ENCODE data around the gene NRIP2.
"Not testable (repeated sequence)": the region's sequence is repeated elsewhere in the genome, so short reads cannot be mapped to it uniquely, and the experiment has no call there.

Gene NRIP2, protein sequence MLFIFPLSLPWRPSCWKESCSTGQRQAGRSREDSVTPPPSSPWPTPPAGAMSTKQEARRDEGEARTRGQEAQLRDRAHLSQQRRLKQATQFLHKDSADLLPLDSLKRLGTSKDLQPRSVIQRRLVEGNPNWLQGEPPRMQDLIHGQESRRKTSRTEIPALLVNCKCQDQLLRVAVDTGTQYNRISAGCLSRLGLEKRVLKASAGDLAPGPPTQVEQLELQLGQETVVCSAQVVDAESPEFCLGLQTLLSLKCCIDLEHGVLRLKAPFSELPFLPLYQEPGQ

GRCh38 chr12:2834581-2835491, at the start of gene NRIP2:
TSS of gene NRIP2 (minus strand) at chr12:2835035. CDS start at chr12:2834983, 52 bp downstream.
- no peak for FAIRE-seq
- DNase-seq (ENCODE audit: low spot score) = no peak

GRCh38 chr12:2879853-2880252, 45.0 kb upstream of the NRIP2 start:
- FAIRE-seq (no peak), DNase-seq (ENCODE audit: low spot score) (no peak)

GRCh38 chr12:2877953-2878732, 43.3 kb upstream of the NRIP2 start:
- DNase-seq (ENCODE audit: low spot score) = peak; percentile 13
- no peak for FAIRE-seq

DNA sequence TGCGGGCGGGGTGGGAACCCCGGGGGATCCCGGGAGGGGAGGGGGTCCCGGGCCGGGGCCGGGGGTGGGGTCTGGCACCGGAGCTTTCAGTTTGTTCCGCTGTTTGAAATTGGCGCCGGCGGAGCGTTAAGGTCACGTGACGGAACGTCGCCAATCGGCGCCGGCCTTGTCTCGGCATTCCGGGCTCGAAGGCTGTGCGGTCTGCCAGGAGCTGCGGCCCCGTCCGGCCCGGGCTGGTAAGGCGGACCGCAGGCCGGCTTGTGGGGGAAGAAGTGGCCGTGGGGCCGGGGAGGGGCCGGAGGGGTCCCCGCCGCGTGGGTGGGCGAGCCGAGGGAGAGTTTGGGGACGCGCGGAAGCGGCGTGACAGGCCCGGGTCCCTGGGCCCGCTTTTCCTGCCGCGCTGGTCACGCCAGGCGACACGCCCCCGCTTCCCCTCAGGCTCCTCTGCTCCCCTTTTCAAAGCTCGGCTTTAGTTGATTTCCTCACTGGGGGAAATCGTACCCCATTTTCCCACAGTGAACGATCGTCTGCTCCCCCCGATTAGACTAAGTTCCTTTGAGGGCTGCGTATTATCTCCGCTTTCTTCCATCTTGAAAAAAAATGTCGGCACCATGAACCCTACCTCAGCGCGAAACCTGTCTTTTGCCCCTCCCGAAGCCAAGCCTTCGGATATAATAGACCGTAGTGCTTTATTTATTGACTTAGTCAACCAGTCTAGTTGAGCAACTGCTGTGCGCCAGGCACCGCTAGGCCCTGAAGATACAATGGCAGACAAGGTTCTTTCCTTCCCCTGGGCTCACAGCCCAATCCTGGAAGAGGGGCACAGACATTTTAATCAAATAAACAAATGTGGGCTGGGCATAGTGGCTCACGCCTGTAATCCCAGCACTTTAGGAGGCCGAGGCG, 42.5 kb upstream of the NRIP2 start, which contains the start of the genes FOXM1 and RHNO1:
FOXM1 (minus strand) TSS at position 128 of the 906 bp plus-strand sequence. CDS start 2,696 bp downstream, outside the sequence.
RHNO1 (plus strand) TSS at position 177 of the 906 bp plus-strand sequence. CDS start 8,144 bp downstream, outside the sequence.
- peak; percentile 66 for DNase-seq (ENCODE audit: low spot score)
- no peak for FAIRE-seq

DNA sequence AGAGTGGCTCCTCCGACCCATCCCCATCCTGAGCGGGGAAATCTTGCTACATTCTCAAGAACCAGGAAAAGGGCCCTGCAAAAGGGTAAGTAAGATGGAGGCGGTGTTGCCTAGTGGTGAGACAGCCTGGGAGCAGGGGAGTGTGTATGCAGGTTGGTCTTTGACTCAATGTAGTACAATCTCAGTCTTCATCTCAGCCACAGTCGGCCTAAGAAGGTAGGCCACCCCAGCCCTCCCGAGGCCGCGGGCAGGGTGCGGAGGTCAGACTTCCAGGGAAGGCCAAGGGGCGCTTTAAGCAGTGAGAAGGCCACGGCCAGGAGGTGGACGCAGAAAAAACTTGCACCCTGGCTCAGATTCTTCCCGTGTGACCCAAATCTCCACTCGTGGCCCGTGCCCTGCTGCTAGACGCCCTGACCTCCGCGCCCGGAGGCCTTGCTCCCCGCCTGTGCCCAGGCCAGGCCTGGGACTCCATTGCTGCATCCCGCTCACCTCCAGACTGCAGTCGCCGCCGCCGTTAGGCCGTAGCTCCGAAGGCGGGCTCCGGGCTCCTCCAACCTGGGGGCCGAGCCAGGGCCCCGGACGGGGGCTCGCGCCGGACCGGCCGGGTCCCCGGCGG, 41.7 kb upstream of the NRIP2 start:
- FAIRE-seq (no peak), DNase-seq (ENCODE audit: low spot score) (peak; percentile 33)

DNA sequence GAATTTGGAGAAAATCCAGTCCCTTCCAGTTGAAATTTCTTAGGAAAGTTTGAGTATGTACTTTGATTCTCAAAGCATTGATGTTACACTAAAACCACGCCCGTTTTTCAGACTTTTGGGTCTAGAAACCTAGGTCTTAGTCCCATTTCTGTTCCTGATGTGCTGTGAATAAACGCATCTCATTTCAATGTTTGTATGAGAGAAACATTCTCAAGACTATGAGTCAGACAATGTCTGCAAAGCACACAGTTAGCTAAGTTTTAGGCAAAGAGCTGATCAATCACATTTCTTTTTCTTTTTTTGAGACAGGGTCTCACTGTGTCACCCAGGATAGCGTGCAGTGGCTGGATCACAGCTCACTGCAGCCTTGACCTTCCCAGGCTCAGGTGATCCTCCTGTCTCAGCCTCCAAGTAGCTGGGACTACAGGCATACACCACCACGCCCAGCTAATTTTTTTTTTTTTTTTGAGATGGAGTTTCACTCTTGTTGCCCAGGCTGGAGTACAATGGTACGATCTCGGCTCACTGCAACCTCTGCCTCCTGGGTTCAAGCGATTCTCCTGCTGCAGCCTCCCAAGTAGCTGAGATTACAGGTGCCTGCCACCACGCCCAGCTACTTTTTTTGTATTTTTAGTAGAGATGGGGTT, 34.3 kb upstream of the NRIP2 start:
- not testable (repeated sequence) for FAIRE-seq; DNase-seq (ENCODE audit: low spot score)

DNA sequence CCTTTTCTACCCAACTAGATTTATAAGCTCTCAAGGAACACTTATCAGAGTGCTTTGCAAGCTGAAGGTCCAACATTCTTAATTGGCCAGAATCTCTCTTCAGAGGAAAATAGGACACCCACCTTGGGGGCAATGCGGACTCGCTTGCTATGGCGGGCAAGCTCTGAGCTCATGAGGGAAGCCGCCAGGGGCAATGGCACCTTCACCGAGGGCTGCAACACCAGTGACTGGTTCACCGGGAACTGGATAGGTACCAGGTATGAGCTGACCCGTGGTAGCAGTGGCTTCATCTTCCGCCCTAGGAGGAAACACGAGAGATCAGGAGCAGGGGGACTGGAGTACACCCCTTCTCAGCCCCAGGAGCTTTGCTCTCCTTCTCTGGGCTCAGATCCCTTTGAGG, 29.4 kb upstream of the NRIP2 start:
- no peak for DNase-seq (ENCODE audit: low spot score)
- FAIRE-seq = no peak

DNA sequence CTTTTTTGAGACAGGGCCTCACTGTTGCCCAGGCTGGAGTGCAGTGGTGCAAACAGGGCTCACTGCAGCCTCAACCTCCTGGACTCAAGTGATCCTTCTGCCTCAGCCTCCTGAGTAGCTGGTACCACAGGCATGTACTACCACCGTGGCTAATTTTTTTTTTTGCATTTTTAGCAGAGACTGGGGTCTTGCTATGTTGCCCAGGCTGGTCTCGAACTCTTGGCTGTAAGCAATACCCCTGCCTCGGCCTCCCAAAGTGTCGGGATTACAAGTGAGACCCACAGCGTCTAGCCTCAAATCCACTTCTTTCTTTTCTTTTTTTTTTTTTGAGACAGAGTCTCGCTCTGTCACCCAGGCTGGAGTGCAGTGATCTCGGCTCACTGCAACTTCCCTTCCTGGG, 28.6 kb upstream of the NRIP2 start:
- not testable (repeated sequence) for DNase-seq (ENCODE audit: low spot score); FAIRE-seq

DNA sequence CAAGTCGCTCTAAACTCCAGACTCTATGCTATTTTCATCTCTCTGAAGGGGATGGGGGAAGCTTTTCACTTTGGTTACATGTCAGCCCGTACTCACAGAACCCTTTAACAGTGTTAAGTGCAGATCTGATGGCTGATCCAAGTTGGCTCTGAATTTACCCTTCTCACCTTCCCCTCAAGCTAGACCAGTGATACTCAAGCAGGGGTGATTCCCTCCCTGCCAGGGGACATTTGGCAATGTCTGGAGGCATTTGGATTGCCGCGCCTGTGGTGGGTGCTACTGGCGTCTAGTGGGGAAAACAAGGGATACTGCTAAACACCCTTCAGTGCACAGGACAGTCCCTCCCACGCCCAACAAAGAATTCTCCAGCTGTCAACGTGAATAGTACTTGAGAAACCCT, 28.0 kb upstream of the NRIP2 start:
- FAIRE-seq (no peak), DNase-seq (ENCODE audit: low spot score) (no peak)

- DNase-seq (ENCODE audit: low spot score) (no peak), FAIRE-seq (no peak)
Observed at GRCh38 chr12:2860170-2860569, 25.3 kb upstream of the NRIP2 start.

DNA sequence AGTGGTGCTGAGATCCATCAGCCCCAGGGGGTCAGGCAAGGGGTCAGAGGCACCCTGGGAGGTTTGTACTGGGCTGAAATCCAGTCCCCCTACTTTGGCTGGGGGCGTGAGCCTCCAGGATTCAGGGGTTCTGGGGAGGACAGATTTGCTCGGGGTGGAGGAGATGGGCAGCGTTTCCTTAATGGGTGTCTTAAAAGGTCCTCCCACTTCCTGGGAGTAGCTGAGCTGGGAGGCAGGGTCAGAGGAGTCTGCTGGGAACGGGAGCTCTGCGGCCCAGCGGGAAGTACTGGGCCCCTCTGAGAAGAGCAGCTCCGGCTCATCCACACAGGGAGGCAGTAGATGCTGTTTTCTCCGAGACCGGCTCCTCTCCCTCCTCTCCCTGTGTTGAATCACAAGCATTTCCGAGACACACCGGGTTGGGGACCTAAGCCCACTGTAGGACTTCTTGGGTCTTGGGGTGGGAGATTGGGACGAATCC, 24.1 kb upstream of the NRIP2 start:
- FAIRE-seq = no peak
- no peak for DNase-seq (ENCODE audit: low spot score)

- no peak for FAIRE-seq
Observed at GRCh38 chr12:2858334-2858733, 23.5 kb upstream of the NRIP2 start.

DNA sequence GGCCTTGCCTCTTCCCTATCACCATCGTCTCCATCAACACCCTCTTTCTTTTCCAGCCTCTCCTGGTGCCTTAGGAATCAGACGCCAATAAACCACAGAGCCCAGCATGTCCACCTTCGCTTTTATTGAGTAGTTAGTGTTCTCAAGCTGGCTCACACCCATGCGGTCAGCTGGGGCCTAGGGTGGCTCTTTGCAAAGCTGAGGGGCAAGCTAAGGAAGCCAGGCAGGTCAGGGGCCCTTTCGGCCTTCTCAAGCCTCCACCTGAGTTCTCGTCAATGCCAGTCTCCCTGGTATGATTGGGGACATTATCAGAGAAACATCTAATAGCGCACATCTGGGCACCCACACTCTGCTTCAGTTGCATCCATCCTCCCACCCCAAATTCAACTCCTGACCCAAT, 22.7 kb upstream of the NRIP2 start:
- FAIRE-seq = no peak

More at GRCh38 chr12:2858334-2858733, 23.5 kb upstream of the NRIP2 start:
- DNase-seq (ENCODE audit: low spot score) = no peak

GRCh38 chr12:2857021-2857431, 22.2 kb upstream of the NRIP2 start, which contains the start of gene TEX52:
TSS of gene TEX52 (minus strand) at chr12:2857039. CDS start at chr12:2857026, 13 bp downstream.
- DNase-seq (ENCODE audit: low spot score) (peak; percentile 4), FAIRE-seq (no peak)

More for the DNA sequence above, 22.7 kb upstream of the NRIP2 start:
- no peak for DNase-seq (ENCODE audit: low spot score)

DNA sequence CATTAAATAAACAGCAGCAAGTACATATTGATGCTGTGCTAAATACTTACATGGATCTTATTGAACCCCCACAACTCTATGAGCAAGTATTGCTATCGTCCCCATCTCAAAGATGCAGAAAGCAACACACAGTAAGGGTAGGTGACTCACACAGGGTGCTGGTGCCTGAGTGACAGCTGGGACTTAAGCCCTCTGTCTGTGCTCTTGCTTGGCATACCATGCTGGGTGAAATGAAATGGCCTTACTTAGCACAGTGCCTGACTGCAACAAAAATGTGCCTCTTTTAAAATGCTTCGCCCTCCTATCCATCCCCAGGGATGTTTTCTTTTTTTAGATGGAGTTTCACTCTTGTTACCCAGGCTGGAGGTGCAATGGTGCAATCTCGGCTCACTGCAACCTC, 21.2 kb upstream of the NRIP2 start:
- no peak for FAIRE-seq
- no peak for DNase-seq (ENCODE audit: low spot score)

GRCh38 chr12:2855546-2855945, 20.7 kb upstream of the NRIP2 start:
- FAIRE-seq (no peak), DNase-seq (ENCODE audit: low spot score) (no peak)

- DNase-seq (ENCODE audit: low spot score) (no peak), FAIRE-seq (no peak)
Observed at GRCh38 chr12:2854669-2855453, 20.0 kb upstream of the NRIP2 start.

DNA sequence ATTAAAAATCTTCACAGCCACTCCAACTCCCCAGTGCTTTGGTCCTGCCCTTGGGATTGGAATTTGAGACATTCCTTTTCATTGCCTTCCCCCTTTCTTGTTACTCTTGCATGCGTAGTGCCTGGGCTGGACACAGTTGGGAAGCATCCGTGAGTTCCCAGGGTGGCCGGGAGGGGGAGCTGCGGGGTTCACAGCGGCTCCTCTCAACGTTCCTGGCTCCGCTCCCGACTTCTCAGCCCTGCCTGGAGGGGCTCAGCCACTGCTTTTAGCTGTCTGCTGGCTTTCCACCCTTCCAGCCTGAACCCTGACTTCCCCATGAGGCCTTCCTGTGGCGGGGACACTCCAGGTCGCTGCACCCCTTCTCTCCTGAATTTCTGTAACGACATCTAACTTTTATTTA, 18.8 kb upstream of the NRIP2 start:
- FAIRE-seq (no peak), DNase-seq (ENCODE audit: low spot score) (peak; percentile 20)
